HL-60 (cell line): ENCODE measurements around the gene CTRL.

ENCODE experiments used
- DNase-seq, 2 experiments: peaks; one replicate each; pipeline ENCODE4 v3.0.0-alpha.2; 2010 to 2020; ENCODE audit warnings: low read depth in 1 of 2, low spot score in 1 of 2
- H3K27ac ChIP-seq: fragments of 250-450 bp; sonication (Bioruptor Pico); replicated peaks from 2 replicates; pipeline ENCODE4 v1.5.1; 2020; ENCODE audit warnings: mild to moderate bottlenecking, moderate library complexity
- H3K27me3 ChIP-seq: fragments of 250-450 bp; sonication (Bioruptor Pico); 2 replicates; pipeline ENCODE4 v1.5.1; 2021; ENCODE audit warnings: mild to moderate bottlenecking, moderate library complexity; ENCODE audit not compliant: insufficient read depth, poor library complexity, severe bottlenecking
- H3K4me3 ChIP-seq: replicated peaks from 2 replicates; pipeline ENCODE4 v1.5.1; 2011; ENCODE audit warnings: mild to moderate bottlenecking, control low read depth, low read length; ENCODE audit not compliant: insufficient read depth
- GABPA ChIP-seq: IDR thresholded peaks from 2 replicates; pipeline ENCODE4 v1.6.1; 2012; ENCODE audit warnings: low read depth
- POLR2AphosphoS5 ChIP-seq: IDR thresholded peaks from 2 replicates; pipeline ENCODE4 v1.6.1; 2012; ENCODE audit warnings: low read depth
- SPI1 ChIP-seq: IDR thresholded peaks from 2 replicates; pipeline ENCODE4 v1.6.1; 2012; ENCODE audit warnings: low read depth, mild to moderate bottlenecking, borderline replicate concordance
- TF ChIP-seq, protein P1 (sequence below): IDR thresholded peaks from one replicate; pipeline ENCODE4 v1.5.1; 2011; ENCODE audit warnings: low read length, control low read depth, inconsistent platforms; ENCODE audit not compliant: insufficient read depth
- TF ChIP-seq, protein P2 (sequence below): IDR thresholded peaks from 2 replicates; pipeline ENCODE4 v1.6.1; 2012; ENCODE audit warnings: low read depth; ENCODE audit not compliant: insufficient replicate concordance

Gene CTRL

DNA sequence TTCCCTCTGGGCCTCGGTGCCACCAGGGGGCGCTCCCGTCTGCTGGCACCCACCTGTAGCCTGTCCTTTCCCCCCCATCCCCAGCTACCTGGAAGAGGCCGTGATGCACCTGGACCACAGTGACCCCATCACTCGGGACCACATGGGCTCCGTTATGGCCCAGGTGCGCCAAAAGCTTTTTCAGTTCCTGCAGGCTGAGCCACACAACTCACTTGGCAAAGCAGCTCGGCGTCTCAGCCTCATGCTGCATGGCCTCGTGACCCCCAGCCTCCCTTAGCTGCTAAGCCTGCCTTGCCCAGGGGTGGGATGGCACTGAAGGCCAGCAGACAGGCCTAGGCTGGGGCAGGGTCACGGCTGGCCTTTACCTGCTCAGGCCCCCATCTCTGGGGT is 47.8 kb downstream of the CTRL start:
- no peak overlapping the region for H3K4me3 ChIP-seq
- peak in 1 of 2 experiments; percentile 52 for DNase-seq
- H3K27me3 ChIP-seq = no peaks in the 10 kb centered on the region
- no peak overlapping the region for H3K27ac ChIP-seq
- TF ChIP-seq GABPA = no peak
- TF ChIP-seq, protein P1, sequence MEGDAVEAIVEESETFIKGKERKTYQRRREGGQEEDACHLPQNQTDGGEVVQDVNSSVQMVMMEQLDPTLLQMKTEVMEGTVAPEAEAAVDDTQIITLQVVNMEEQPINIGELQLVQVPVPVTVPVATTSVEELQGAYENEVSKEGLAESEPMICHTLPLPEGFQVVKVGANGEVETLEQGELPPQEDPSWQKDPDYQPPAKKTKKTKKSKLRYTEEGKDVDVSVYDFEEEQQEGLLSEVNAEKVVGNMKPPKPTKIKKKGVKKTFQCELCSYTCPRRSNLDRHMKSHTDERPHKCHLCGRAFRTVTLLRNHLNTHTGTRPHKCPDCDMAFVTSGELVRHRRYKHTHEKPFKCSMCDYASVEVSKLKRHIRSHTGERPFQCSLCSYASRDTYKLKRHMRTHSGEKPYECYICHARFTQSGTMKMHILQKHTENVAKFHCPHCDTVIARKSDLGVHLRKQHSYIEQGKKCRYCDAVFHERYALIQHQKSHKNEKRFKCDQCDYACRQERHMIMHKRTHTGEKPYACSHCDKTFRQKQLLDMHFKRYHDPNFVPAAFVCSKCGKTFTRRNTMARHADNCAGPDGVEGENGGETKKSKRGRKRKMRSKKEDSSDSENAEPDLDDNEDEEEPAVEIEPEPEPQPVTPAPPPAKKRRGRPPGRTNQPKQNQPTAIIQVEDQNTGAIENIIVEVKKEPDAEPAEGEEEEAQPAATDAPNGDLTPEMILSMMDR = peak; percentile 94

DNA sequence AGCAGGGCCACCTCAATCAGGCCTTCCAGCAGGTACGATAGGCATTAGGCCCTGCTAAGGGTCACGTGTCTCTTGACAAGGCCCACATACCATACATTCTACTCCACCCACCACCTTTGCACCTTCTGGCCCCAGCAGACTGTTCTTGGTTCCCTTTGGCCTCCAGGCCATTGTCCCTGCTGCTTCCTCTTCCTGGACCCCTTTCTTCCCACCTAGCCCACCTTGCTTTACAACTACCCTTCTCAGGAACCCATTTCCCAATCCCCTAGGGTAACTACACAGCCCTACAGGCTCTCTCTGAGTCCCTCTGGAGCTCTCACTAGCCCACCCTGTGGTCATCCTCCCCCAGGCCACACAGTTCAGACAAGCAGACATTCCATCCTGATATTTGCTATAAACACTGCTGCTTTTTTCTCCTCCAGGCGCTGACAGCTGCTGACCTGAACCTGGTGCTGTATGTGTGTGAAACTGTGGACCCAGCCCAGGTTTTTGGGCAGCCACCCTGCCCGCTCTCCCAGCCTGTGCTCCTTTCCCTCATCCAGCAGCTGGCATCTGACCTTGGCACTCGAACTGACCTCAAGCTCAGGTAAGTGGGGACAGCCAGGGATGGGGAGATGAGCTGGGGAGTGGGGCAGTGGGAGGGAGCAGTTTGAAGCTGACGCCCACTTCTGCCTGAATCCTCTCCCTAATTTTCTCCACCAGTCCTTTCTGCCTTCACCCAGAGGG is 48.4 kb downstream of the CTRL start:
- Histone ChIP-seq H3K4me3 (no peak overlapping the region), H3K27me3 (no peaks in the 10 kb centered on the region), H3K27ac (no peak overlapping the region)
- TF ChIP-seq POLR2AphosphoS5 (no peak), SPI1 (no peak), GABPA (no peak)
- TF ChIP-seq, protein P2, sequence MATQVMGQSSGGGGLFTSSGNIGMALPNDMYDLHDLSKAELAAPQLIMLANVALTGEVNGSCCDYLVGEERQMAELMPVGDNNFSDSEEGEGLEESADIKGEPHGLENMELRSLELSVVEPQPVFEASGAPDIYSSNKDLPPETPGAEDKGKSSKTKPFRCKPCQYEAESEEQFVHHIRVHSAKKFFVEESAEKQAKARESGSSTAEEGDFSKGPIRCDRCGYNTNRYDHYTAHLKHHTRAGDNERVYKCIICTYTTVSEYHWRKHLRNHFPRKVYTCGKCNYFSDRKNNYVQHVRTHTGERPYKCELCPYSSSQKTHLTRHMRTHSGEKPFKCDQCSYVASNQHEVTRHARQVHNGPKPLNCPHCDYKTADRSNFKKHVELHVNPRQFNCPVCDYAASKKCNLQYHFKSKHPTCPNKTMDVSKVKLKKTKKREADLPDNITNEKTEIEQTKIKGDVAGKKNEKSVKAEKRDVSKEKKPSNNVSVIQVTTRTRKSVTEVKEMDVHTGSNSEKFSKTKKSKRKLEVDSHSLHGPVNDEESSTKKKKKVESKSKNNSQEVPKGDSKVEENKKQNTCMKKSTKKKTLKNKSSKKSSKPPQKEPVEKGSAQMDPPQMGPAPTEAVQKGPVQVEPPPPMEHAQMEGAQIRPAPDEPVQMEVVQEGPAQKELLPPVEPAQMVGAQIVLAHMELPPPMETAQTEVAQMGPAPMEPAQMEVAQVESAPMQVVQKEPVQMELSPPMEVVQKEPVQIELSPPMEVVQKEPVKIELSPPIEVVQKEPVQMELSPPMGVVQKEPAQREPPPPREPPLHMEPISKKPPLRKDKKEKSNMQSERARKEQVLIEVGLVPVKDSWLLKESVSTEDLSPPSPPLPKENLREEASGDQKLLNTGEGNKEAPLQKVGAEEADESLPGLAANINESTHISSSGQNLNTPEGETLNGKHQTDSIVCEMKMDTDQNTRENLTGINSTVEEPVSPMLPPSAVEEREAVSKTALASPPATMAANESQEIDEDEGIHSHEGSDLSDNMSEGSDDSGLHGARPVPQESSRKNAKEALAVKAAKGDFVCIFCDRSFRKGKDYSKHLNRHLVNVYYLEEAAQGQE = no peak
- TF ChIP-seq, protein P1 = no peak
- peak in 1 of 2 experiments; percentile 31 for DNase-seq

DNA sequence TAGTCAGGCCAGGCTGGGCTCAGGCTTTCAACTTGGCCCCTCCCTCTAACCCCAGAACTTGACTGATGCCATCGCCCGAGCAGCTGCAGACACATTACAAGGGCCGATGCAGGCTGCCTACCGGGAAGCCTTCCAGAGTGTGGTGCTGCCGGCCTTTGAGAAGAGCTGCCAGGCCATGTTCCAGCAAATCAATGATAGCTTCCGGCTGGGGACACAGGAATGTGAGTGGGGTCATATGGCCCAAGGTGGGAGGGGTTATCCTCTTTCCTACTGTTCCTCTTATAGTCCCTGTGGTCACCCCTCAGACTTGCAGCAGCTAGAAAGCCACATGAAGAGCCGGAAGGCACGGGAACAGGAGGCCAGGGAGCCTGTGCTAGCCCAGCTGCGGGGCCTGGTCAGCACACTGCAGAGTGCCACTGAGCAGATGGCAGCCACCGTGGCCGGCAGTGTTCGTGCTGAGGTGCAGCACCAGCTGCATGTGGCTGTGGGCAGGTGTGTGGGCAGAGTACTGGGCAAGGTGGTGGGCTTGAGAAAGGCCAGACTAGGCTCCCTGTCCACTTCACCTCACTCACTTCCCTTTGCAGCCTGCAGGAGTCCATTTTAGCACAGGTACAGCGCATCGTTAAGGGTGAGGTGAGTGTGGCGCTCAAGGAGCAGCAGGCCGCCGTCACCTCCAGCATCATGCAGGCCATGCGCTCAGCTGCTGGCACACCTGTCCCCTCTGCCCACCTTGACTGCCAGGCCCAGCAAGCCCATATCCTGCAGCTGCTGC is 49.1 kb downstream of the CTRL start:
- Histone ChIP-seq H3K27ac (no peak overlapping the region), H3K27me3 (no peaks in the 10 kb centered on the region), H3K4me3 (no peak overlapping the region)
- no peak for DNase-seq
- TF ChIP-seq, protein P2 = no peak
- TF ChIP-seq GABPA = no peak
- no peak for TF ChIP-seq SPI1
- no peak for TF ChIP-seq POLR2AphosphoS5
- TF ChIP-seq, protein P1 = no peak
